Smooth muscle cell (in vitro differentiated cells): ENCODE data around the gene CADPS. TPM values are rescaled to one million over a fixed set of nuclear protein-coding genes. Genes with fewer than 3 reads are reported as not detected.

Experiments used
- DNase-seq: peaks from one replicate; lab custom pipeline; 2025; ENCODE audit not compliant: unreplicated experiment; lab: John Stamatoyannopoulos, UW
- H2AFZ ChIP-seq: fragments of 200-600 bp; sonication (generic); 2 replicates; pipeline ENCODE4 v1.6.0; 2016; ENCODE audit warnings: antibody characterized with exemption, low read depth, mild to moderate bottlenecking
- H3F3A ChIP-seq: fragments of 200-600 bp; sonication (generic); 2 replicates; pipeline ENCODE4 v1.6.0; 2017; ENCODE audit warnings: antibody characterized with exemption, low read depth
- H3K27ac ChIP-seq: fragments of 200-600 bp; sonication (generic); 2 replicates; pipeline ENCODE4 v1.5.1; 2016; ENCODE audit warnings: low read depth, mild to moderate bottlenecking
- H3K27me3 ChIP-seq: fragments of 200-600 bp; sonication (generic); 2 replicates; pipeline ENCODE4 v1.6.1; 2016; ENCODE audit warnings: low read depth, mild to moderate bottlenecking
- H3K36me3 ChIP-seq: fragments of 200-600 bp; sonication (generic); 2 replicates; pipeline ENCODE4 v1.5.1; 2016; ENCODE audit warnings: low read depth
- H3K4me1 ChIP-seq: fragments of 200-600 bp; sonication (generic); 2 replicates; pipeline ENCODE4 v1.5.1; 2016; ENCODE audit warnings: low read depth
- H3K4me2 ChIP-seq: fragments of 200-600 bp; sonication (generic); 2 replicates; pipeline ENCODE4 v1.6.0; 2016; ENCODE audit warnings: mild to moderate bottlenecking
- H3K4me3 ChIP-seq: fragments of 200-600 bp; sonication (generic); 2 replicates; pipeline ENCODE4 v1.5.1; 2016; ENCODE audit warnings: mild to moderate bottlenecking
- H3K79me2 ChIP-seq: fragments of 200-600 bp; sonication (generic); 2 replicates; pipeline ENCODE4 v1.6.0; 2016; ENCODE audit warnings: low read depth, mild to moderate bottlenecking
- H3K9ac ChIP-seq: fragments of 200-600 bp; sonication (generic); 2 replicates; pipeline ENCODE4 v1.6.0; 2016; ENCODE audit warnings: low read depth
- H3K9me3 ChIP-seq: fragments of 200-600 bp; sonication (generic); replicated peaks from 2 replicates; pipeline ENCODE4 v1.5.1; 2016; ENCODE audit warnings: low read depth
- H4K20me1 ChIP-seq: fragments of 200-600 bp; sonication (generic); 2 replicates; pipeline ENCODE4 v1.6.0; 2016; ENCODE audit warnings: low read depth
- CTCF ChIP-seq: fragments of 200-600 bp; sonication (generic); IDR thresholded peaks from 2 replicates; pipeline ENCODE4 v1.5.1; 2017; ENCODE audit warnings: borderline replicate concordance, mild to moderate bottlenecking, antibody characterized with exemption; ENCODE audit not compliant: insufficient read depth, poor library complexity, severe bottlenecking
- WGBS: methylation state at CpG from one replicate; pipeline ENCODE4 v1.1.7; 2016; ENCODE audit warnings: low lambda C conversion rate; 5-methylcytosine and 5-hydroxymethylcytosine counted together
- polyA plus RNA-seq: library from polyadenylated mRNA; unstranded; fragments of >200 nt; fragmentation: Nextera tagmentation; extraction: Ambion mirVana; gene quantifications from 2 replicates; pipeline ENCODE4 v1.2.1, GENCODE V29; 2016
- total RNA-seq: library from RNA; depleted of rRNA; stranded (reverse); fragments of >200 nt; gene quantifications from 2 replicates; pipeline ENCODE4 v1.2.3, GENCODE V29; 2014

Gene CADPS
- total and polyA plus RNA-seq, 2 experiments from 2014 or later: 4.4 to 38.4 TPM

GRCh38 chr3:62777130-62777529 lies 98.1 kb downstream of the CADPS start:
- Histone ChIP-seq H3K4me3 (no peak overlapping the region), H3K4me1 (no peaks in the 10 kb centered on the region), H4K20me1 (no peaks in the 10 kb centered on the region), H3K4me2 (no peak overlapping the region), H3K27ac (no peak overlapping the region), H3F3A (no peaks in the 10 kb centered on the region), H3K36me3 (no peaks in the 10 kb centered on the region), H3K9ac (no peak overlapping the region), H3K79me2 (no peaks in the 10 kb centered on the region), H3K9me3 (no peaks in the 10 kb centered on the region), H3K27me3 (no peaks in the 10 kb centered on the region), H2AFZ (no peak overlapping the region)
- WGBS: 86% methylated on average over 3 of the region's 3 CpGs
- no peak for DNase-seq
- no peak for TF ChIP-seq CTCF

GRCh38 chr3:62774221-62774620 lies 101.0 kb downstream of the CADPS start:
- 88% methylated on average over 2 of the region's 2 CpGs for WGBS
- no peak overlapping the region for H2AFZ ChIP-seq
- no peak for DNase-seq
- no peaks in the 10 kb centered on the region for H3K36me3 ChIP-seq
- H3K4me2 ChIP-seq: no peak overlapping the region
- H3F3A ChIP-seq: no peaks in the 10 kb centered on the region
- H3K9me3 ChIP-seq: no peaks in the 10 kb centered on the region
- no peaks in the 10 kb centered on the region for H3K27me3 ChIP-seq
- no peaks in the 10 kb centered on the region for H3K4me1 ChIP-seq
- no peak for TF ChIP-seq CTCF
- no peak overlapping the region for H3K9ac ChIP-seq
- no peaks in the 10 kb centered on the region for H4K20me1 ChIP-seq
- no peaks in the 10 kb centered on the region for H3K79me2 ChIP-seq
- H3K4me3 ChIP-seq: no peak overlapping the region
- no peak overlapping the region for H3K27ac ChIP-seq

GRCh38 chr3:62771331-62772072 lies 103.7 kb downstream of the CADPS start:
- TF ChIP-seq CTCF: no peak
- 91% methylated on average over 7 of the region's 7 CpGs for WGBS
- H2AFZ ChIP-seq: no peak overlapping the region

GRCh38 chr3:62768896-62769295 lies 106.3 kb downstream of the CADPS start:
- Histone ChIP-seq H3K9ac (no peak overlapping the region), H3K79me2 (no peaks in the 10 kb centered on the region), H3K9me3 (no peaks in the 10 kb centered on the region), H3K4me2 (no peak overlapping the region), H3K27ac (no peak overlapping the region), H3F3A (no peaks in the 10 kb centered on the region), H3K36me3 (no peaks in the 10 kb centered on the region), H4K20me1 (no peaks in the 10 kb centered on the region), H3K4me1 (no peaks in the 10 kb centered on the region), H3K4me3 (no peak overlapping the region), H3K27me3 (no peaks in the 10 kb centered on the region), H2AFZ (no peak overlapping the region)
- no peak for TF ChIP-seq CTCF
- WGBS: 64% methylated on average over 2 of the region's 2 CpGs
- DNase-seq: no peak

More at GRCh38 chr3:62771331-62772072, 103.7 kb downstream of the CADPS start:
- Histone ChIP-seq H3F3A (no peaks in the 10 kb centered on the region), H3K9ac (no peak overlapping the region), H3K36me3 (no peaks in the 10 kb centered on the region), H3K4me1 (no peaks in the 10 kb centered on the region), H4K20me1 (no peaks in the 10 kb centered on the region), H3K4me2 (no peak overlapping the region), H3K79me2 (no peaks in the 10 kb centered on the region), H3K9me3 (no peaks in the 10 kb centered on the region), H3K27ac (no peak overlapping the region), H3K4me3 (no peak overlapping the region), H3K27me3 (no peaks in the 10 kb centered on the region)
- DNase-seq: no peak
